Stimulated activated naive B cell treated with anti-CD40 and anti-IgM and Interleukin-4, amounts not matched to agents 10 μg/mL and 1 μg/mL and 100 μg/mL, for 72 hours (primary cell): ENCODE results near the gene SH3RF2.

Experiments
- ATAC-seq, 2 donors: fragments of 150-1000 bp; cut with Tn5 transposase; replicated peaks; 2 replicates each; pipeline ENCODE4 v1.10.0; 2021; ENCODE audit warnings: moderate library complexity in 1 of 2
- DNase-seq: peaks from one replicate; pipeline ENCODE4 v3.0.0; 2021
- H3K27ac Mint-ChIP-seq: one replicate; pipeline ENCODE4 v1.8.0; 2022; ENCODE audit warnings: mild to moderate bottlenecking, mixed read lengths
- H3K27me3 Mint-ChIP-seq, 2 donors: one replicate each; pipeline ENCODE4 v1.8.0; 2022; ENCODE audit warnings: mixed read lengths in 2 of 2
- H3K36me3 Mint-ChIP-seq, 2 donors: one replicate each; pipeline ENCODE4 v1.8.0; 2022; ENCODE audit warnings: mixed read lengths in 2 of 2, mild to moderate bottlenecking in 1 of 2
- H3K4me1 Mint-ChIP-seq, 2 donors: one replicate each; pipeline ENCODE4 v1.8.0; 2022; ENCODE audit warnings: mixed read lengths in 2 of 2, mild to moderate bottlenecking in 1 of 2
- H3K4me3 Mint-ChIP-seq, 2 donors: one replicate each; pipeline ENCODE4 v1.8.0; 2022; ENCODE audit warnings: mild to moderate bottlenecking in 2 of 2, mixed read lengths in 2 of 2, moderate library complexity in 1 of 2
- H3K9me3 Mint-ChIP-seq, 2 donors: one replicate each; pipeline ENCODE4 v1.8.0; 2022; ENCODE audit warnings: mixed read lengths in 2 of 2, mild to moderate bottlenecking in 1 of 2

Gene SH3RF2

GRCh38 chr5:146051678-146052077, 115.3 kb downstream of the SH3RF2 start:
- H3K4me3 Mint-ChIP-seq: no peak overlapping the region
- ATAC-seq (no peak), DNase-seq (no peak)
- H3K27ac Mint-ChIP-seq: no peak overlapping the region
- no peaks in the 10 kb centered on the region for H3K4me1 Mint-ChIP-seq
- no peaks in the 10 kb centered on the region for H3K9me3 Mint-ChIP-seq
- H3K36me3 Mint-ChIP-seq: no peaks in the 10 kb centered on the region
- peaks cover 23 to 24% of the 10 kb centered on the region in 2 donors for H3K27me3 Mint-ChIP-seq

- H3K4me3 Mint-ChIP-seq: no peak overlapping the region
- peaks cover 24 to 27% of the 10 kb centered on the region in 2 donors for H3K27me3 Mint-ChIP-seq
- no peaks in the 10 kb centered on the region for H3K9me3 Mint-ChIP-seq
- no peak overlapping the region for H3K27ac Mint-ChIP-seq
- no peak for ATAC-seq
- no peaks in the 10 kb centered on the region for H3K4me1 Mint-ChIP-seq
- H3K36me3 Mint-ChIP-seq: no peaks in the 10 kb centered on the region
- DNase-seq: no peak
Measured at GRCh38 chr5:146052780-146053179, 116.4 kb downstream of the SH3RF2 start.

GRCh38 chr5:146055432-146055831, 119.1 kb downstream of the SH3RF2 start:
- Mint-ChIP-seq H3K27me3 (peaks cover 23 to 27% of the 10 kb centered on the region in 2 donors), H3K4me1 (no peaks in the 10 kb centered on the region), H3K4me3 (no peak overlapping the region), H3K9me3 (no peaks in the 10 kb centered on the region), H3K36me3 (no peaks in the 10 kb centered on the region), H3K27ac (no peak overlapping the region)
- DNase-seq (no peak), ATAC-seq (no peak)

- Mint-ChIP-seq H3K36me3 (no peaks in the 10 kb centered on the region), H3K27me3 (peaks cover 16 to 17% of the 10 kb centered on the region in 2 donors), H3K27ac (no peak overlapping the region), H3K4me3 (no peak overlapping the region), H3K4me1 (no peaks in the 10 kb centered on the region), H3K9me3 (no peaks in the 10 kb centered on the region)
- ATAC-seq (no peak), DNase-seq (no peak)
Measured at GRCh38 chr5:146059460-146060220, 123.3 kb downstream of the SH3RF2 start.

GRCh38 chr5:146060221-146060585, 123.8 kb downstream of the SH3RF2 start:
- no peak overlapping the region for H3K4me3 Mint-ChIP-seq

GRCh38 chr5:146066968-146067367, 130.6 kb downstream of the SH3RF2 start:
- DNase-seq (no peak), ATAC-seq (no peak)
- no peak overlapping the region for H3K4me3 Mint-ChIP-seq
- no peaks in the 10 kb centered on the region for H3K4me1 Mint-ChIP-seq
- no peak overlapping the region for H3K27ac Mint-ChIP-seq
- H3K9me3 Mint-ChIP-seq: no peaks in the 10 kb centered on the region
- H3K36me3 Mint-ChIP-seq: no peaks in the 10 kb centered on the region
- H3K27me3 Mint-ChIP-seq: peaks cover 8 to 12% of the 10 kb centered on the region in 2 donors

More at GRCh38 chr5:146060221-146060585, 123.8 kb downstream of the SH3RF2 start:
- ATAC-seq: no peak
- no peak overlapping the region for H3K27ac Mint-ChIP-seq
- H3K36me3 Mint-ChIP-seq: no peaks in the 10 kb centered on the region
- H3K9me3 Mint-ChIP-seq: no peaks in the 10 kb centered on the region
- H3K27me3 Mint-ChIP-seq: peaks cover 17 to 18% of the 10 kb centered on the region in 2 donors
- no peak for DNase-seq
- no peaks in the 10 kb centered on the region for H3K4me1 Mint-ChIP-seq

GRCh38 chr5:146068206-146068605, 131.8 kb downstream of the SH3RF2 start:
- no peaks in the 10 kb centered on the region for H3K36me3 Mint-ChIP-seq
- H3K9me3 Mint-ChIP-seq: no peaks in the 10 kb centered on the region
- no peaks in the 10 kb centered on the region for H3K4me1 Mint-ChIP-seq
- peaks cover 11 to 14% of the 10 kb centered on the region in 2 donors for H3K27me3 Mint-ChIP-seq
- H3K27ac Mint-ChIP-seq: no peak overlapping the region
- ATAC-seq (no peak), DNase-seq (no peak)
- H3K4me3 Mint-ChIP-seq: no peak overlapping the region

GRCh38 chr5:146068977-146069779, 132.8 kb downstream of the SH3RF2 start:
- H3K4me3 Mint-ChIP-seq: no peak overlapping the region
- DNase-seq: no peak
- no peaks in the 10 kb centered on the region for H3K36me3 Mint-ChIP-seq
- H3K27me3 Mint-ChIP-seq: peaks cover 9 to 16% of the 10 kb centered on the region in 2 donors
- no peak overlapping the region for H3K27ac Mint-ChIP-seq
- ATAC-seq: no peak
- H3K4me1 Mint-ChIP-seq: no peaks in the 10 kb centered on the region
- no peaks in the 10 kb centered on the region for H3K9me3 Mint-ChIP-seq

- H3K9me3 Mint-ChIP-seq: no peaks in the 10 kb centered on the region
Measured at GRCh38 chr5:146069780-146070099, 133.4 kb downstream of the SH3RF2 start.

GRCh38 chr5:146070746-146071145, 134.4 kb downstream of the SH3RF2 start:
- Mint-ChIP-seq H3K9me3 (no peaks in the 10 kb centered on the region), H3K36me3 (no peaks in the 10 kb centered on the region), H3K27ac (no peak overlapping the region), H3K4me1 (no peaks in the 10 kb centered on the region), H3K27me3 (peaks cover 6 to 16% of the 10 kb centered on the region in 2 donors), H3K4me3 (no peak overlapping the region)
- DNase-seq (no peak), ATAC-seq (no peak)

More at GRCh38 chr5:146069780-146070099, 133.4 kb downstream of the SH3RF2 start:
- Mint-ChIP-seq H3K36me3 (no peaks in the 10 kb centered on the region), H3K4me1 (no peaks in the 10 kb centered on the region), H3K27me3 (peaks cover 6 to 19% of the 10 kb centered on the region in 2 donors), H3K27ac (peak overlapping the region; percentile 3), H3K4me3 (no peak overlapping the region)
- no peak for ATAC-seq
- DNase-seq: no peak

GRCh38 chr5:146071171-146071570, 134.8 kb downstream of the SH3RF2 start:
- no peak overlapping the region for H3K4me3 Mint-ChIP-seq
- H3K27me3 Mint-ChIP-seq: peaks cover 6 to 16% of the 10 kb centered on the region in 2 donors
- DNase-seq (no peak), ATAC-seq (no peak)
- no peaks in the 10 kb centered on the region for H3K36me3 Mint-ChIP-seq
- no peak overlapping the region for H3K27ac Mint-ChIP-seq
- H3K9me3 Mint-ChIP-seq: no peaks in the 10 kb centered on the region
- H3K4me1 Mint-ChIP-seq: no peaks in the 10 kb centered on the region

- Mint-ChIP-seq H3K36me3 (no peaks in the 10 kb centered on the region), H3K27me3 (peaks cover 6 to 16% of the 10 kb centered on the region in 2 donors), H3K27ac (no peak overlapping the region), H3K4me1 (no peaks in the 10 kb centered on the region), H3K9me3 (no peaks in the 10 kb centered on the region), H3K4me3 (no peak overlapping the region)
- ATAC-seq: no peak
- DNase-seq: no peak
Measured at GRCh38 chr5:146072595-146072994, 136.2 kb downstream of the SH3RF2 start.

GRCh38 chr5:146073239-146073900, 137.0 kb downstream of the SH3RF2 start:
- DNase-seq (no peak), ATAC-seq (no peak)
- Mint-ChIP-seq H3K4me3 (no peak overlapping the region), H3K36me3 (no peaks in the 10 kb centered on the region), H3K4me1 (no peaks in the 10 kb centered on the region), H3K27me3 (peaks cover 6 to 16% of the 10 kb centered on the region in 2 donors), H3K9me3 (no peaks in the 10 kb centered on the region), H3K27ac (no peak overlapping the region)

- H3K27me3 Mint-ChIP-seq: peaks cover 11 to 14% of the 10 kb centered on the region in 2 donors
- ATAC-seq (no peak), DNase-seq (no peak)
- H3K36me3 Mint-ChIP-seq: no peaks in the 10 kb centered on the region
- no peaks in the 10 kb centered on the region for H3K9me3 Mint-ChIP-seq
- no peak overlapping the region for H3K27ac Mint-ChIP-seq
- no peak overlapping the region for H3K4me3 Mint-ChIP-seq
- peaks cover 0 to 5% of the 10 kb centered on the region in 2 donors for H3K4me1 Mint-ChIP-seq
Measured at GRCh38 chr5:146076028-146076427, 139.7 kb downstream of the SH3RF2 start.
